ENCODE measurements around the gene ZNF800.

The ZNF800 gene

DNA sequence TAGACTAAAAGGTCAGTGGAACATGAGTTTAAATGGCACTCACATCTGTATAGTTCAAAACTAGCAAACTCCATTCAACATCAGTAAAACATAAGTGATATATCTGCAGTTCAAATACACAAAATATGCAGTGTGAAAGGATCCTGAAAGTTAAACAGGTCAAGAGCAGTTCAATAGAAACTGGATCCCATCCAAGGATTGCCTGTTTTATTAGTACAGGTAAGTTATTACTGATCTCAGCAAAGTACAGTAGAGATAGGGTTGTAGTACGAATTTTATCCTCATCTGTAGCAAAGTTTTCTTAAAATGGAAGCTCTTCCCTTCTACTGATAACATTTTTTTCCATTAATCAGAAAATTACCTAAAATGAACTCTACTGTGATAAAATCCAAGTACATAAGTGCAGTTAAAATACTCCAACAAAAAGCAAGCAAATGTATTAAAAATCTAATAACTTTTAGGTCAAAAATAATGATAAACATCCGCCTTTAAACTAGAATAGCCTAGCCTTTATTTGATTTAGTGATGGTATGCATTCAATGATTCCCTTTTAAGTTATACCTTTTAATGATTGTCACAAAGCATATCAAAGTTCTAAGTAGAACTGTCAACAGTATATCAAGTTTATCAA is 2.2 kb downstream of the ZNF800 start:
- no peak overlapping the region for H3K4me3 ChIP-seq (ENCODE audit: low read length)
- TF ChIP-seq, protein P1, sequence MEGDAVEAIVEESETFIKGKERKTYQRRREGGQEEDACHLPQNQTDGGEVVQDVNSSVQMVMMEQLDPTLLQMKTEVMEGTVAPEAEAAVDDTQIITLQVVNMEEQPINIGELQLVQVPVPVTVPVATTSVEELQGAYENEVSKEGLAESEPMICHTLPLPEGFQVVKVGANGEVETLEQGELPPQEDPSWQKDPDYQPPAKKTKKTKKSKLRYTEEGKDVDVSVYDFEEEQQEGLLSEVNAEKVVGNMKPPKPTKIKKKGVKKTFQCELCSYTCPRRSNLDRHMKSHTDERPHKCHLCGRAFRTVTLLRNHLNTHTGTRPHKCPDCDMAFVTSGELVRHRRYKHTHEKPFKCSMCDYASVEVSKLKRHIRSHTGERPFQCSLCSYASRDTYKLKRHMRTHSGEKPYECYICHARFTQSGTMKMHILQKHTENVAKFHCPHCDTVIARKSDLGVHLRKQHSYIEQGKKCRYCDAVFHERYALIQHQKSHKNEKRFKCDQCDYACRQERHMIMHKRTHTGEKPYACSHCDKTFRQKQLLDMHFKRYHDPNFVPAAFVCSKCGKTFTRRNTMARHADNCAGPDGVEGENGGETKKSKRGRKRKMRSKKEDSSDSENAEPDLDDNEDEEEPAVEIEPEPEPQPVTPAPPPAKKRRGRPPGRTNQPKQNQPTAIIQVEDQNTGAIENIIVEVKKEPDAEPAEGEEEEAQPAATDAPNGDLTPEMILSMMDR (conservative IDR thresholded peaks at IDR 0.05; ENCODE audit: low read depth, low read length) = no peak
- DNase-seq (ENCODE audit: low read depth) = no peak

DNA sequence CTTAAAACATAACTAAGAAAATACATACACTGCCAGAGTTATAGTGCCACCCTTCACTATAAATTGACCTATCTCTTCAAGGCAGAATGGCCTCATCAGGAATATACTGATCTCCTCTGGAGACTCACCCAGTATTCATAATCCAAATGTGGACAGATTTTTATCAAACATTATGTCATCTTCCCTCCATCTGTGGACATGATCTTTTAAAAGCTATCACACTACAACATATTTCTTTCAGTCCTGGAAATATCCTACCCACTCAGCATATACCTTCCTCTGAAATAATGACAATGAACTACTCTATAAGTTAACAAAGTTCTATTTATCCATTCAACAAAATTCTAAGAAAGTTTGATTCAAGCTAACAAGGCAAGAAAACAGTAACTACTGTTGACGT is 3.2 kb downstream of the ZNF800 start:
- TF ChIP-seq, protein P1 (conservative IDR thresholded peaks at IDR 0.05; ENCODE audit: low read depth, low read length) = no peak
- DNase-seq (ENCODE audit: low read depth) = no peak

DNA sequence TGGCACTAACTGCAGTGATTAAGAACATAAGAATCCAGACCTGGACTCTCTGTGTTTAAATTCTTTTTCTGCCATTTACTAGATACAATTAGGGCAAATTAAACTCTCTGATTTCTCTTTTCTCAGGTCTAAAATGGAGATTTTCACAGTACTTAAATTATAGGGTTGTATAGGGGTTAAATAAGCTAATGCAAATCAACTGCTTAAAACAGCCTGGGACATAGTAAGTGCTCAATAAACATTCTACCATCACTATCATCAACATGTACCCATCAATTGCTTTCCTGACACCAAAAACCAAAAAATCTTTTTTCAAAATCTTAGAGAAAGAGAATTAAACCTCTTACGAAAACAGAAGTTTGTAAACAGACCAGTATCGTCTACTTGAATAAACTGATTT is 4.5 kb downstream of the ZNF800 start:
- TF ChIP-seq, protein P1 (conservative IDR thresholded peaks at IDR 0.05; ENCODE audit: low read depth, low read length) = no peak
- no peak for DNase-seq (ENCODE audit: low read depth)
- no peak overlapping the region for H3K4me3 ChIP-seq (ENCODE audit: low read length)

More for the DNA sequence above, 3.2 kb downstream of the ZNF800 start:
- H3K4me3 ChIP-seq (ENCODE audit: low read length) = no peak overlapping the region

DNA sequence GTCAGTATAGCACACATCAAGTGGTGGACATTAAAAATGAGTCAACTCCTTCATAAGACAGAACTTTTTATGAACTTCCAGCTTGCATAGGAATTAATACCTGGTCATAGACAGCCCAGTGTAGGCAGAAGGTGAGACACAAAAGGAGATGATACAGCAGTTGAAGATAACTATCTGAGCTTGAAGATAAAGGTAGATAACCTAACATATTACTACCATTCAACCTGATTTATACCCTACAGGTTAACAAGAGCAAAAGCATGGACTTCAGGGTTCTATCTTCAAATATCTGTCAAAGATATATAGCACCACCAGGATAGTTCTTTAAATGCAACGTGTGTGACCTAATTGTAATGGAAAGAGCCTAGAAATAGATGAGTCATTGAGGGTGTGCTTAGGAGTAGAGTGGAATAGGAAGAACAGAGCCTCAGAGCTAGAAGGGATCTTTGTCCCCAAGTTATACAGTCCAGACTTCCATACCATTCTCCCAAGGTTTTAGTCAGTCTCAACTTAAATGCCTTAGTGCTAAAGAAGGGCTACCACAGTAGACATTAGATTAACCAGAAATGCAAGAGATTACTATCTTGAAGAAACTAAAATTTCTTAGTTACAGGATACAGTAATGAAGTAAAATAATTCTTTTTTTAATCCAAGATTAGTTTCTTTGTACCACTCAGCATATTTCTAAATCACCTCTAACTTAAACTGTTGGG is 9.2 kb downstream of the ZNF800 start:
- no peak overlapping the region for H3K4me3 ChIP-seq (ENCODE audit: low read length)
- TF ChIP-seq, protein P1 (conservative IDR thresholded peaks at IDR 0.05; ENCODE audit: low read depth, low read length) = no peak
- DNase-seq (ENCODE audit: low read depth) = no peak

DNA sequence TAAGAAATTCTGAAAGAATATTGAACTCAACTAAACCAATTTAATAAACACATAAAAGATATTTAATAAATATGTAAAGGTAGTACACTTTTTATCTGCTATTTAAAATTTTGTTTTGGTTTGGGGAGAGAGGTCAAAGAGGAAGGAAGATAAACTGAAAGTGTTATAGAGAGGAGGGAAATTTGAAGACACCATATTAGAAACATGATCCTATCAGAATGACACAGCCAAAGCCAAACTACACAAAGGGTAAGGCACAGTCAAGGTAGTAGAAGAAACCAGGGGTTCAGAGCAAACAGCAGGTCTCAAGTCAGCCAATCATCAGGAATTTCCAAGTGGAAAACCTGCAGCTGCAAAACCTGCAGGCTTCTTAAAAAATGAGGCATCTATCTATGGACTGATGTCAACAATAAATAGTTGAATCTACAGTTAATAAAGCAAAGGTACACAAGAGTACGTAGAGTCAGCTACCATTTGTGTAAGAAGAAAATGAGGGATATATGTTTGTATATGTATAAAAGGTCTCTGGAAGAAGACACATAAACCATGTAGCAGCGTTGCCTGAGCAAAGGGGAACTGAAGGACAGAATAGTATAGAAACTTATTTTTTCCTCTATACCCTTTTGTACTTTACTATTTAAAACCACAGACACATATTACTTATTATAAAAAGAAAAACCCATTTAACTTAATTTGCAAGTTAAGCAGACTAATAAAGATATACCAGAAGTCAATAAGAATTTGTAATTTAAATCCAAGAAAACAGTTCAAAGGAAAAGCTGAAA is 10.0 kb downstream of the ZNF800 start:
- H3K4me3 ChIP-seq (ENCODE audit: low read length) = no peak overlapping the region
- DNase-seq (ENCODE audit: low read depth) = no peak
- TF ChIP-seq, protein P1 (conservative IDR thresholded peaks at IDR 0.05; ENCODE audit: low read depth, low read length) = no peak

DNA sequence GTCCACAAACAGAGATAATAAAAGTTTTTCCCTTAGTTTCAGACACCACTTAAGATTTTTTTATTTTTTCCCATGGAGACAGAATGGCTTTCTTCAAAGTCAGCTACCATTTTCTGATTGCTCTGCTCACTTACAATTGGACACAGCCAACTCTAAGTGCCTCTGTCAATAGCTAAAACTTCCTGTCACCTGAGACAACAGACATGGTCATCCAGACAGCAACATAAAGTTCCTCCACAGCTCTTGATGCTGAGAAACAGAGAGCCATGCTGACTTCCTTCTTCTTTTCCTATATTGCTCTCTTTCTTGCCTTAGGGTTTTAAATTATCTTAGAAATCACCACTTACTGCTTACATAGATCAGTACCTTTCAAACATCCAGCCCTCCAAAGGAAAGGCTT is 12.0 kb downstream of the ZNF800 start:
- no peak overlapping the region for H3K4me3 ChIP-seq (ENCODE audit: low read length)
- DNase-seq (ENCODE audit: low read depth) = no peak
- TF ChIP-seq, protein P1 (conservative IDR thresholded peaks at IDR 0.05; ENCODE audit: low read depth, low read length) = no peak
